HG03439 (cell line): ENCODE measurements around the gene TMX4.
"Not testable (repeated sequence)": the region's sequence is repeated elsewhere in the genome, so short reads cannot be mapped to it uniquely, and the experiment has no call there.

ENCODE experiments used
- ATAC-seq: cut with Tn5 transposase; IDR thresholded peaks from one replicate; pipeline ENCODE4 v1.9.1; 2021; ENCODE audit warnings: mild to moderate bottlenecking, moderate library complexity; ENCODE audit not compliant: unreplicated experiment

TMX4 gene

GRCh38 chr20:7974785-7975435, 44.7 kb downstream of the TMX4 start:
- no peak for ATAC-seq

- no peak for ATAC-seq
These were observed 47.9 kb downstream of the TMX4 start for GRCh38 chr20:7971536-7972280.

GRCh38 chr20:7967199-7967844, 52.2 kb downstream of the TMX4 start:
- no peak for ATAC-seq

GRCh38 chr20:7966176-7966575, 53.4 kb downstream of the TMX4 start:
- ATAC-seq, result no peak

- ATAC-seq, result no peak
These were observed 60.1 kb downstream of the TMX4 start for GRCh38 chr20:7959484-7959883.

GRCh38 chr20:7956561-7956960, 63.0 kb downstream of the TMX4 start:
- not testable (repeated sequence) for ATAC-seq

- no peak for ATAC-seq
These were observed 69.2 kb downstream of the TMX4 start for GRCh38 chr20:7950387-7950786.

GRCh38 chr20:7943891-7944290, 75.7 kb downstream of the TMX4 start:
- no peak for ATAC-seq

- ATAC-seq, result no peak
These were observed 79.2 kb downstream of the TMX4 start, which contains the start of gene HAO1 for GRCh38 chr20:7940341-7940740. TSS of gene HAO1 (minus strand) at chr20:7940458. CDS start at chr20:7940422, 36 bp downstream.

GRCh38 chr20:7939663-7940062, 79.9 kb downstream of the TMX4 start:
- ATAC-seq, result no peak

- no peak for ATAC-seq
These were observed 81.5 kb downstream of the TMX4 start for GRCh38 chr20:7938058-7938457.

- ATAC-seq, result no peak
These were observed 82.2 kb downstream of the TMX4 start for GRCh38 chr20:7937328-7937727.

GRCh38 chr20:7935027-7935551, 84.5 kb downstream of the TMX4 start:
- ATAC-seq, result no peak

- no peak for ATAC-seq
These were observed 86.2 kb downstream of the TMX4 start for GRCh38 chr20:7933346-7933745.

GRCh38 chr20:7930343-7930742, 89.2 kb downstream of the TMX4 start:
- no peak for ATAC-seq
